Activated T-cell treated with anti-CD3 and anti-CD28 coated beads for 4 hours (primary cell): Measurements from ENCODE around the gene FMN2.
"Not testable (repeated sequence)": the region's sequence is repeated elsewhere in the genome, so short reads cannot be mapped to it uniquely, and the experiment has no call there.

ENCODE experiments used
- DNase-seq: peaks from one replicate; pipeline ENCODE4 v3.0.0-alpha.2; 2020

The FMN2 gene

DNA sequence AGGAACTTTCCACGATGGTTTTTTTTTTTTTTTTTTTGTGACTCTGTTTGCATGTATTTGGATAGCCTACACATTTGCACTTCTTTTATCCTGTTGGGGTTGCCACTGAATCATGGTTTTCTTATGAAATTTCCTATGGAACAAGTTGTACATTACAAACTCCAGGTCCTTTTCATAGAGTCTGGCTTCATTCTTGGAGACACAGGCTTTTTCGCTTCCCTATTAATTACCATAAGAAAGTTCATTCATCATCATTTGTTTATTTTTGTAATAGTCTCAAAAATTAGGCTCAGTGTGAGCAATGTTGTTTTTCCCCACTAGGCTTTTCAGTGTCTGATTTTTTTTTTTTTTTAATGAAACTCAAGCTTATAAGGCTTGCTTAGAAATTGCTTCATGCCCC lies 179.4 kb downstream of the FMN2 start:
- DNase-seq = no peak

DNA sequence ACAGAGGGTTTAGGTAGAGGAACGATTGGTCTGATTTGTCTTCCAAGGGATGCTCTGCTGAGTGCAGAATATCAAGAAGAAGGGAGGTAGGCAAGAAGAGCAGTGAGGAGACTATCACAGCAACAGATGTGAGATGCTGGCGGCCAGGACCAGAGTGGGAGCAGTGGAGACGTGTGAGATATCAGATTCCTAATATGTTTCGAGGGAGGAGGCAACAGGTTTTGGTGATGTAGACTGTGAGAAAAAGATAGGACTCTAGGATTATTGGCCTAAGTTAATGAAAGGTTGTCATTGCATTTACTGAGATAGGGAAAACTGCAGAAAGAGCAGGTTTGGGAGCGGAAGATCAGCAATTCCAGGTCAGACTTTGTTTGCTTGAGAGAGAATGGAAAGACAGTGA lies 182.9 kb downstream of the FMN2 start:
- DNase-seq = no peak

DNA sequence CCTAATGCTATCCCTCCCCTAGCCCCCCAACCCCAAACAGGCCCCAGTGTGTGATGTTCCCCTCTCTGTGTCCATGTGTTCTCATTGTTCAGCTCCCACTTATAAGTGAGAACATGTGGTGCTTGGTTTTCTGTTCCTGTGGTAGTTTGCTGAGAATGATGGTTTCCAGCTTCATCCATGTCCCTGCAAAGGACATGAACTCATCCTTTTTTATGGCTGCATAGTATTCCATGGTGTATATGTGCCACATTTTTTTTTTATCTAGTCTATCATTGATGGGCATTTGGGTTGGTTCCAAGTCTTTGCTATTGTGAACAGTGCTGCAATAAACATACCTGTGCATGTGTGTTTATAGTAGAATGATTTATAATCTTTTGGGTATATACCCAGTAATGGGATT lies 183.5 kb downstream of the FMN2 start:
- not testable (repeated sequence) for DNase-seq

DNA sequence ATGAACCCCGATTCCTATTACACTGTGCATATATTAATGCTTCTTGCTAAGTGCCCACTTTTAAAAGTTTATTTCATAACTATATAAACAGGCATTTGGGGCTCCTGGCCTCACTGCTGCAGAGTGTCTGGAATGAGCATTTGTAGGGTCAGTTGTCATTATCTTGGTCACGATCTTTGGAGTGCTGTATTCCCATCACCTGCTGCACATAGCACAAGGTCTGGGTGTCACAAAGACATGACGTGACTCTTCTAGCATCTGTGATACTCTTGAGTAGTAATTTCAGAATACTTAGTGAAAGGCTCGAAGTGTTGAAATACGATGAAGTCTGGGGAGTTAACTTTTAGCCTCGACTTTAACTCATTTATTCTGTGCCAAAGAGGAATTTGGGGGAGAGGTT lies 186.4 kb downstream of the FMN2 start:
- no peak for DNase-seq

DNA sequence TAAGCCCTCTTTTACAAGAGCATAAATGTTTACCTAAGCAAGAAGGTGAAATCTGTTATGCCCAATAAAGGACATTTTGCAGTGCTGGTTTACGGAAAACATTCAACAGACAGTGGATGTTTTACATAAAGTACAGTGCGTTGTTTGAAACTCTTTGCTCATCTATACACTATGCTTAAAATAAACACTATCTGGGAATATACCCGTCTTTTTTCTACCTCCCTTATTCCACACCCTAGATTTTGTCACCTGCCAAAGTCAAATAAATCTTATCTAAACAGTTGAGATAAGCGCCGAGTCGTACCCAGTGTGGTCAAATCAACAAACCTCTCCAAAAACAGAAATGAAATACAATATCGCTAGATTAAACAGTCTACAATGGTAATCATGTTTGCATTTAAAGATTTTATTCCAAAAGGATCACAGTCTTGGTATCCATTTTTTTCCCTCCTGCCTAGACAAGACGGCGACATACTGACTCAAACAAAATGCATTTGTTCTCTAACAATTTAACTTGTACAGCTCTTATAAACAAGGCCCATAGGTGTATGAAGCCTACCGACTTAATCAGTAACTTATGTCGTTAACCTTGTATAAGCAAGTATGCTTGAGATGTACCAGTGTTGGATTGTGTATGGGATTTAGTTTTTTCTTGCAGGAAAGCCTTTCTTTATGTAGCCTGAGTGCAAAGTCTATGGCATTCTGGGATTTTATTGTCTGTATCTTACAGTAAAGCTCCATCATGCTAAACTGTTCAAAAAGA lies 189.1 kb downstream of the FMN2 start:
- DNase-seq = no peak

DNA sequence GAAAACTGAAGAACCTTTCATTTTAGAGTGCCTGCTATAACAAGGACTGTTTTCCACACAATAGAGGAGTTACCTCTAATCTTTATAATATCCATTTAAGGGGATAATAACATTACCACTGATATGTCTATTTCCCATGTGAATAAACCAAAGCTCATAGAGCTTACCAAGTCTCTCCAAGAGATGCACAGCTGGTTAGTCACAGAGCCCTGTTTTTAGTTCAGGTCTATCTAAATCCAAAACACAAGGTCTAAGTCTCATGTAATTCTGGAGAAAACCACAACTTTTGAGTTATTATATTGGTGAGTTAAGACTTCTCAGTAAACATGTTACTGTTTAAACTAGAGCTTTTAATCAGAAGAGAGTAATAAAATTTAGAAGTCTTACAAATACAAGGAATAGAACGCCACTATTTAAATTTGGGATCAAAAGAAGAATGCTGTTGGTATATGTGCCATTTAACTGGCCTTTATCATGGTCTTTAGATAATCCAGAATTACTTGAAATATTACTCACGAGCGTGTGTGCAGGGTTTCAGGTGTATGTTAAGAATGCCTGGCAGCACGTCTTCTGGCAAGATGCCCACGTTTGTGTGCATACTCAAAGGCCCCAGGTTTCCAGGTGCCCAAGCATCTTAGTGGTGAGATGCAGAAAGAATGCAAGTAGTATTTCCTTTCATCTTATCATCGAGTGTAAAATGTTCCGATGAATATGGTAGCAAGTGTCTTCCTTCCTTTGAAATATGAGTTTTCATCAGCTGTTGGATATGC lies 190.6 kb downstream of the FMN2 start:
- DNase-seq = no peak

DNA sequence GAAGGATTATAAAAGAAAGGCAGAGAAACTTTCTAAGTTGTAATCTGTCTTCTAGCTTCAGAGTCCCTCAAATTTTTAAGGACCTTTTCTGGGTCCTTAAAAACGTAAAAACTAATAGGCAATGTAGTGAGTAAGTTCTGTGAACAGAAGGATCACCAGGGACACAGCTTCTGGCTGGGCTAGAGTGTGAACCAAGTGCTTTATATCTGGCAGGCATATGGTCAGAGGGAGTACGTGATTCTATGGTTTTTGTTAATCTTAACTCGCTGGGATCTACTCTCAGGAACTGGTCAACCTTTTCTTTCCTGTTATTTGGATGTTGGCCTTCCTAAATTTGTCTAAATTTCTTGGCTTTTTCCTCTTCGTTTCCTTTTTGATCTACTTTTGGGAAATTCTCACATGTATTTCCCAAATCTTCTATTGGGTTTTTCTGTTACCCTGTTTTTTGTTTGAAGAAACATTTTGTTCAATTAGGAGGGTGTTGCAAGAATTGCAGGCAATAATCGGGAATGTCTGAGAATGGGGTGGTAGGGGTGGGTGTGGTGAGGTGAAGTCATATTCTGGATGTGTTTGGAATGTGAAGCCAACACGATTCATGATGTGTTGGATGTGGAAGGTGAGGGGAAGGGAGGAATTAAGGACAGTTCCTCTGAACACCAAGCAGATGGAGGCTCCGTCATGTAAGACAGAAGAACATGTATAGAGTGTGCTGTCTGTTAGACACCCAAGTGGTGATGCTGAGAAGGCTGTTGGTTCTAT lies 193.2 kb downstream of the FMN2 start:
- DNase-seq = no peak

DNA sequence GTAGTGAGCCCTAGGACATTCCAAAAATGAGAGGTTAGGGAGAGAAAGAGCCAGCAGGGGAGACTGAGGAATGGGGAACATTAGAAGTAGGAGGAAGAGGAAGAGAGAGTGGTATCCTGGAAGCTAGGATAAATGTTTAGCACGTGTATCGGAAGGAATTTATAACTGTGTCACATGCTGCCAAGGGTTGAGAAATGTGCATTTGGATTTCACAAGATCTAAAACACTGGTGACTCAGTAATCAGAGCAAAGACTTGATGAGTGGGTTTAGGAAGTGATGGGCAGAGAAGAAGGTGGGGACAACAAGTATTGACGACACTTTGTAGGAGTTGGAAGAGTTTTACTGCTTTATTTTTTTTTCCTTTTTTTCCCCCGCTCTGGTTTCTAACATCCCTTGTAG lies 193.9 kb downstream of the FMN2 start:
- DNase-seq = no peak

DNA sequence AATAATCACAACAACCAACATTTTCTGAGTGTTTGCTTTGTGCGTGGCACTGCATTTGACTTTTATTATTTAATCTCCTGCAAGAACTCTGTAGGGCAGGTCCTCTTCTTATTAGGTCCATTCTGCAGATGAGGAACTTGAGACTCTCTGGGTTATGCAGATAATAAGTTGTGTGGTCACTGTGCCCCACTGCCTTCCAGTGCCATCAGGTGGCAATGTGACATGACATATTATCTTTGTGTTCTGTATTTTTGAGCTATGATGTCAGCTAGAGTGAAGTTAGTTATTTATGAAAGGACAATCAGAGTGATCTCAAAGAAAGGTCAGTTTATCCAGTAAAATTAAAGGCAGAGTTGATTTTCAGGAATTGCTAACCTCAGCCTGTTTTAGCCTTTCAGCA lies 196.0 kb downstream of the FMN2 start:
- DNase-seq = no peak

DNA sequence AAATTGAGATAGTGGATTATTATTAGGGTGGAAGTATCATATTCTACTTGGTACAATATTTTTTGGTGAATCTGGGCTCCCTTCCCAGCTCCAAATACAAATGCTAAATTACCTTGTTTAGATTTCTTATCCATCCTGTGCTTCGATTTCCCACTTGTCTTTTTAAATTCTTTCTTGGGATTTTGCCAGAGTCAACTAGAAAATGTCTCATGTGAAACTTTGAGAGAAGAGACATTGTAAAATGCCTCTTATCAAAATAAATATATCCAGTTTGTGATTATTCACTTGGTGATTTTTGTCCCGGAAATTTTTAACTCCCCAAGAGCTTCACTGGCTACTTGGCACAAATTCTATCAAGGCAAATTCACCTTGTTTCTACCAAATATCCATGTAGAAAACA lies 202.0 kb downstream of the FMN2 start:
- no peak for DNase-seq

DNA sequence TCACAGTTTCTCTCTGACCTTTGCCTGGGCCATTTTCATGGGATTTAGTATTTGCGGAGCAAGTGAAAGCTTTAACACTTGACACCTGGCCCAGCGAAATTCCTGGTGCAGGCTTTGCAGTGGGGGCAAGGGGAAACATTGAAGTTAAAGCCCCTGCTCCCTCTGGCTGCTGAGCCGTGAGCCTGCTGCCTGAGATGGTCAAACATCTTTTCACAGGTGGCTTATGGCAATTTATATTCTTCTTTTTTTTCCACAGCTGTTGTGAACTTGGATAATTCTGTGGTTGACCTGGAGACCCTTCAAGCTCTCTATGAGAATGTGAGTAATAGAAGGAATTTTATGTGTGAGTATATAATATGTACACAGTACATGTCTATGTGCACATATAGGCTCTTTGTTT lies 202.9 kb downstream of the FMN2 start:
- DNase-seq = no peak

DNA sequence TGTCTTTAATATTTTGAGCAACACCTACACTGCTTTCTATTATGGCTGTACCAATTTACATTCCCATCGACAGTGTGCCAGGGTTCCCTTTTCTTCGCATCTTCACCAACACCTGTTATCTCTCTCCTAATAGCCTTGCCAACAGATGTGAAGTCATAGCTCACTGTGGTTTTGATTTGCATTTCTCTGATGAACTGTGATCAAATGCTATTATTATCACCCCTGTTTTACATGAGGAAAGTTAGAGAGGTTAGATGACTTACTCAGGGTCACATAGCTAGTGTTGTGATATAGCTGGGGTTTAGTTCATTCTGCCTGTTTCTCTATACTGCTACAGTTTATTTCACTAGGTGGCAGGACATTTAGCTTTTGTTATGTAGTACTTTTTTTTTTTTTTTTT lies 204.1 kb downstream of the FMN2 start:
- no peak for DNase-seq

DNA sequence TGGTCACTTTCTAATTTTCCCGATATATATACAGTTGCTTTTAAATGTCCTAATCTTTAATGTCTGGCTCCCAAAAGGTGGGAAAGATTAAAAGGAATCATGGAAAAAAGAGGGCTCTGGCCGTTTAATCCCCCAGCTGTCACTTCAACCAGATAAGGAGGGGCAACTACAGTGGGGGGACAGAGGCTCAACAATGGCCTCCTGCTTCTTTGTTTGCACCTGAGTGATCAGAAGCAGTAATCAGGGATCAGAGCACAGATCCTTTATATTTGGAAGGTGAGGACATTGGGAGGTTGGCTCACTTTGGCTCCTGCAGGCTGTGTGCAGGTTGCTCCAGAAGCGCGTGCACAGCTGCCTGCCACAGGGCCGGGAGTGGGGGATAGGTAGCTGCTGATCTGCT lies 212.8 kb downstream of the FMN2 start:
- DNase-seq = no peak

DNA sequence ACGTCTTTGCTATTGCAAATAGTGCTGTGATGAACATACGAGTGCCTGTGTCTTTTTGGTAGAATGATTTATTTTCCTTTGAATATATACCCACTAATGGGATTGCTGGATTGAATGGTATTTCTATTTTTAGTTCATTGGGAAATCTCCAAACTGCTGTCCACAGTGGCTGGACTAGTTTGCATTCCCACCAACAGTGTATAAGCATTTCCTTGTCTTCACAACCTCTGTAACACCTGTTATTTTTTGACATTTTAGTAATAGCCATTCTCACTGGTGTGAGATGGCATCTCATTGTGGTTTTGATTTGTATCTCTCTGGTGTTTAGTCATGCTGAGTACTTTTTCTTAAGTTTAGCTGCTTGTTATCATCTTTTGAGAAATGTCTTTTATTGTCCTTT lies 215.0 kb downstream of the FMN2 start:
- no peak for DNase-seq

DNA sequence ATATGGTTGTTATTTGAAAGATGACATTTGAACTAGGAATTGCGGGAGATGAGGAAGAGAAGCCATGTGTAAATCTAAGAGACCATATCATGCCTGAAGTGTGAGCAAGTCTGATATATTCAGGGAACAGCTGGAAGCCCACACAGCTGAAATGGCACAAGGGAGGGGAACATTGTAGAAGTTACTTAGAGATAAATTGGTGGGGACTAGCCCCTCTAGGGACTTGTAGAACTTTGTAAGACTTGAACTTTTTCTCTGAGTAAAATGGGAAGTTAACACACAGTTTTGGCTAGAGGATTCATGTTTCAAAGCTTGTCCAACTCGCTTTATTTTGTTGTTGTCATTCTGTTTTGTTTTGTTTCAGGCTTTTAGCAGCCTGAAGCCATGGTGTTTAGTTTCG lies 216.4 kb downstream of the FMN2 start:
- DNase-seq = no peak

DNA sequence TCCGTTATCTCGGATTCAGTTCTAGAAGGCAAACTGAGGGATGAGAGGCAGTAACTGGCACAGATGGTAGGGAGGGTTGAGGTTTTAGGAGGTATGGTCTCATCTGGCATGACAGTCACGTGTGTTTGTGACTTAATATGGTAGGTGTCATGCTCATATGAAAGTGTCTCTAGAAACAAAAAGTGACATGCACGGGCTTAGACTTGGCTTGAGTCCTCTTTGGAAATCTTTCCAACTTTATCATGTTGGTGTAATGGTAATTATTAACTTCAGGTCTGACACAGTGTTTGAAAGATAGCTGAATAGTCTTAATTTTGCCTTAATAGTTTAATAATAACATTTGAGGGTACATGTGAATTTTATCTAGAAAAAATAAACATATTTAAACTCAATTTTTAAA lies 218.1 kb downstream of the FMN2 start:
- DNase-seq = no peak

DNA sequence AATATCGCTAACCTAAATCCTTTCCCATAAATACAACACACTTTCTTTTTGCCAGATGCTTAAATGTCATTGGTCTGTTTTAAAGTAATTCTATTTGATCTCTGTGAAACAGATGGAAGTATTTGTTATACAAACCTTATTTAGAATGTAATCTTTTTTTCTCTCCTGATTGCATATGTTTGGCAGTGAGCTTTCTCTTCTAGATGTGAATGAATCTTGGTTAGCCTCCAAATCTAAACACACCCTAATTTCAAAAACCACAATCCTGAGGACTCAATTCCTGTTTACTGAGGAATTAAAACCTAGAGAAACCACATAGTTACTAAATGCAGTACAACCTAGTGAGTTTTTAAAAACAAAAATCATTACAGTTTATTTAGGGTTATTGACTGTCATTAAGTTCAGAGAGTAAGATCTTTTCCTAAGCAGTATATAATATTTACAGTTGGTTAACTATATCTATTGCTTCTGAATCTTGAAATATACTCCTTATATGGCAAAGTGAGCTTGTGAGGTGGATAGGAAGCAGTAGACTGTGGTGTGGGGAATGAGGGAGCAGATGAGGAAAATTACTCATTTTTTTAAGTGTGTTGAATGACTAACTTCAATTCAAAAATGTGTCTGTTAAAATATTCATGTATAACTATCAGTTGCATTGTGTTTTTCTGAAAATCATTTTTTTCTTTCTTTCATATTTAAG lies 218.7 kb downstream of the FMN2 start:
- no peak for DNase-seq

DNA sequence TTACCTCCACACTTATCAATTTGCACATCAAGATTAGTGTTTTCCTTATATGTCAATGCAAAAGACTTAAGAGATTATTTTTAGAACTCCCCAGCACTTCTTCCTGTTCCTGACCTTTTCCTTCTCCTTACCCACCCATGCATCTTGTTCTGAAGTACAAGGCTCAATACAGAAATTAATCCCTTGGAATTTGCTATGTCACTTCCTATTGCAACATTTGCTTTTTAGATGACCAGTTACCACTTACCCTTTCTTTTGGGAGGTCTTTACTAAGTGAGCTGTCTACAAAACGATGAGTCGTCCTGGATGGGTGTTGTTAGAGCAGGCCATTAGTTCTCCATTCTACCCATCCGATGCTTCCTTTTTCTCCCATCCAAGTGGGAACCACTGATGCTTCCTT lies 221.2 kb downstream of the FMN2 start:
- no peak for DNase-seq

DNA sequence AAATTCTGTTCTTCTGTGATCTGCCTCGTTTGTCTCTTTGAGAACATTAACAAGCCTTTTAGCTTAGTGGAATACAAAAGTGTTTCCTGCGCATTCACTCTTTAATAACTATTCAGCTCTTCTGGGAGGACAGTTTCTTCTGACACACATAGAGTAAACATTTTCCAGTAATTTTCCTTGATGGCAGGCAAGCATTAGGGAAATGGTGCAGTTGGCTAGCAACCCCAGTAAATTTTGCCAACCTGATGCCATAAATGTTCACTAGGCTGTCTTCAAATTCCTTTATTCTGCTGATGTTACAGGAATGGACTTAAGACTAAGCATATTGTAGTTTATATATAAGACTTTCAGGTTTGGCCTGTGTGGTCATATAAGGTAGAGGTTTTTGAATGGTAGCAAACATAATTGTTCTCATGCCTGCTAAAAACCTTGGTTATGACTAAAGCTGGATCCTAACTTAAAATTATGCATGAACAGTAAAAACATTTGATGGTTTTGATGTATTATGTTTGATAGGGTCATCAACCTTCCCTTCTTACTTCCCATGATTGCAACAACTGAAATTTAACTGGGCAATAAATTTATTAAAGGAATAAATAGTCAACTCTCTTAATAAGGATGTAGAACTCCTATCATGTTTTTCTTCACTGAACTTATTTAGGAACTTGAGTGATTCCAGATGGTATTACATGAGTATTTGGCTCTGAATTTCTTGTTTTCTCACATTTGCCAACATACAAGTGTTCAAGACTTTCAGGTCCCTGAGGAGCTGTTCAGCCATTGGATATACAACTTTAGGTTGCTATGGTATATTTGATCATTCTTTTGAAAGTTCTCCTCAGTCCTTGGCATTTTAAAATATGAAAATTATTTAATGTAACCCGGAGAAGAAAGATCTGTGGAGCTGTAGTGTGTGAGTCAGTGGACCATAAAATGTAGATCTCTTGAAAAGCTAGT lies 223.4 kb downstream of the FMN2 start:
- DNase-seq = no peak

DNA sequence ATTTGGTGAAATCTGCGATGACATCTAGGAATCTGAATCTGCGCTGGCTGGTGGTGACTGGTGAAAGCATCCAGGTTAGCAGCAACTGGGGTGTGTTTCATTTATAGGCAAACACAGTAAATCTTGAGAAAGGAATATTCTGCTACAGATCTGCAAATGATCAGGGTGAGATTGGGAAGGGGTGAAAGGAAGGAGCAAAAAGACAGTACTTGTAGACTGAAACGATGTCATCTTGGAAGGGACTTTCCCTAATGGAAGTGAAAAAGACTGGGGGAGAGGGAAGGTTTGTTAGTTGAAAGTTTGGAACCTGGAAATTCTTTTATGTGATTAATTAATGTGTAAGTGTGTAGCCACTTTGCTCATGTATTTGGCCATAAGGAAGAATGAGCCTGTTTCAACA lies 228.3 kb downstream of the FMN2 start:
- DNase-seq = no peak

DNA sequence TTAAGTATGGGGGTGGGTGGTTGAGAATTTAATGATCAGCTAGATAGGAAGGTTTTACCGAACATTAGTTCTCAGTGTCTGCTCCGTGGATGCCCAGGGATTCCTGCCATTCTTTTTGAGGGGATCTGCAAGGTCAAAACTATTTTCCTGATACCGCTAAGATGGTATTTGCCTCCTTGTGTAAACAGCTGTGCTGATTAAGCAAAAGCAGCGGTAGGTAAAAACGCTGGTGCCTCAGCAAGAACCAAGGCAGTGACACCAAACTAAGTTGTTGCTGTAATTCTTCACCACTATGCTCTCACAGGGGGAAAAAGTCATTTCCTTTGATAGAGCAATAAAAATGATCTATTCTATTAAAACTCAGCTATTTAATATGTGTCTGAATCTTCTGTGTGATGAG lies 229.0 kb downstream of the FMN2 start:
- no peak for DNase-seq

DNA sequence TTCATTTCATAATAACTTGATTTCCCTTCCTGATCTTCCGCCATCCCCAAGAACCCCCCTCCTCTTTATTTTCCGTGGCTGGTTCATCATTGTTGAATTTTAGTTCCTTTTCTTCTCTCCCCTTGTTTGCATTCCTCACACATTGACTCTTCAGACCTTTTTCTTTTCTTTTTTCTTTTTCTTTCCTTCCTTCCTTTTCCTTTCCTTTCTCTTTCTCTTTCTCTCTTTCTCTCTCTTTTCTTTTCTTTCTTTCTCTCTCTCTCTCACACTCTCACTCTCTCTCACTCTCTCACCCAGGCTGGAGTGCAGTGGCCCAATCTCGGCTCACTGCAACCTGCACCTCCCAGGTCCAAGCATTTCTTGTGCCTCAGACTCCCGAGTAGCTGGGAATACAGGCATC lies 231.3 kb downstream of the FMN2 start:
- DNase-seq = no peak
